Effector memory CD4-positive, alpha-beta T cell (primary cell): ENCODE data around the gene ASXL3.

Experiments used
- DNase-seq, 3 donors: peaks; one replicate each; pipeline ENCODE4 v3.0.0-alpha.2; 2020
- H3K27ac ChIP-seq: 2 replicates; pipeline ENCODE4 v1.7.0; 2013; ENCODE audit warnings: mild to moderate bottlenecking, low read length, moderate library complexity; ENCODE audit not compliant: insufficient read depth, poor library complexity, severe bottlenecking
- H3K27me3 ChIP-seq: replicated peaks from 2 replicates; pipeline ENCODE4 v1.7.0; 2013; ENCODE audit warnings: mild to moderate bottlenecking, low read length; ENCODE audit not compliant: insufficient read depth, control insufficient read depth, poor library complexity, severe bottlenecking
- H3K36me3 ChIP-seq: 2 replicates; pipeline ENCODE4 v1.7.0; 2013; ENCODE audit warnings: mild to moderate bottlenecking, low read length, moderate library complexity; ENCODE audit not compliant: control insufficient read depth, insufficient read depth
- H3K4me1 ChIP-seq: 2 replicates; pipeline ENCODE4 v1.7.0; 2013; ENCODE audit warnings: low read length, mild to moderate bottlenecking; ENCODE audit not compliant: control insufficient read depth, insufficient read depth, poor library complexity, severe bottlenecking
- H3K4me3 ChIP-seq: 2 replicates; pipeline ENCODE4 v1.7.0; 2013; ENCODE audit warnings: low read length, low read depth, mild to moderate bottlenecking; ENCODE audit not compliant: insufficient read depth, poor library complexity, severe bottlenecking
- H3K9me3 ChIP-seq: 2 replicates; pipeline ENCODE4 v1.7.0; 2013; ENCODE audit warnings: mild to moderate bottlenecking, low read length, moderate library complexity; ENCODE audit not compliant: control insufficient read depth

The ASXL3 gene

GRCh38 chr18:33562741-33563140 lies 15.3 kb upstream of the ASXL3 start:
- Histone ChIP-seq H3K36me3 (no peaks in the 10 kb centered on the region), H3K4me3 (no peak overlapping the region), H3K27ac (no peak overlapping the region), H3K27me3 (no peaks in the 10 kb centered on the region), H3K4me1 (no peaks in the 10 kb centered on the region), H3K9me3 (no peaks in the 10 kb centered on the region)
- DNase-seq = no peak

- no peaks in the 10 kb centered on the region for H3K27me3 ChIP-seq
- no peaks in the 10 kb centered on the region for H3K9me3 ChIP-seq
- no peak for DNase-seq
Observed at GRCh38 chr18:33567705-33568104, 10.3 kb upstream of the ASXL3 start.

GRCh38 chr18:33571998-33572787 lies 5.8 kb upstream of the ASXL3 start:
- Histone ChIP-seq H3K4me3 (no peak overlapping the region), H3K36me3 (no peaks in the 10 kb centered on the region), H3K27ac (no peak overlapping the region), H3K9me3 (no peaks in the 10 kb centered on the region), H3K4me1 (no peaks in the 10 kb centered on the region), H3K27me3 (no peaks in the 10 kb centered on the region)
- no peak for DNase-seq

More at GRCh38 chr18:33567705-33568104, 10.3 kb upstream of the ASXL3 start:
- no peaks in the 10 kb centered on the region for H3K4me1 ChIP-seq
- no peaks in the 10 kb centered on the region for H3K36me3 ChIP-seq
- H3K4me3 ChIP-seq = no peak overlapping the region
- no peak overlapping the region for H3K27ac ChIP-seq

- no peaks in the 10 kb centered on the region for H3K36me3 ChIP-seq
- DNase-seq = no peak
- no peaks in the 10 kb centered on the region for H3K27me3 ChIP-seq
- no peak overlapping the region for H3K27ac ChIP-seq
- H3K4me3 ChIP-seq = no peak overlapping the region
- H3K9me3 ChIP-seq = no peaks in the 10 kb centered on the region
- no peaks in the 10 kb centered on the region for H3K4me1 ChIP-seq
Observed at GRCh38 chr18:33573193-33573592, 4.8 kb upstream of the ASXL3 start.

GRCh38 chr18:33575451-33575850 lies 2.6 kb upstream of the ASXL3 start:
- no peaks in the 10 kb centered on the region for H3K27me3 ChIP-seq
- no peaks in the 10 kb centered on the region for H3K36me3 ChIP-seq
- no peak overlapping the region for H3K4me3 ChIP-seq

GRCh38 chr18:33576999-33577646 lies 896 bp upstream of the ASXL3 start:
- Histone ChIP-seq H3K27me3 (no peaks in the 10 kb centered on the region), H3K4me3 (no peak overlapping the region), H3K36me3 (no peaks in the 10 kb centered on the region), H3K4me1 (no peaks in the 10 kb centered on the region), H3K9me3 (no peaks in the 10 kb centered on the region), H3K27ac (no peak overlapping the region)
- no peak for DNase-seq

More at GRCh38 chr18:33575451-33575850, 2.6 kb upstream of the ASXL3 start:
- DNase-seq = no peak
- Histone ChIP-seq H3K27ac (no peak overlapping the region), H3K4me1 (no peaks in the 10 kb centered on the region), H3K9me3 (no peaks in the 10 kb centered on the region)

GRCh38 chr18:33578518-33579348 lies 714 bp downstream of the ASXL3 start:
- Histone ChIP-seq H3K27me3 (no peaks in the 10 kb centered on the region), H3K4me1 (no peaks in the 10 kb centered on the region), H3K9me3 (no peaks in the 10 kb centered on the region), H3K4me3 (no peak overlapping the region), H3K27ac (no peak overlapping the region), H3K36me3 (no peaks in the 10 kb centered on the region)
- no peak for DNase-seq

- Histone ChIP-seq H3K36me3 (no peaks in the 10 kb centered on the region), H3K27ac (no peak overlapping the region), H3K27me3 (no peaks in the 10 kb centered on the region), H3K9me3 (no peaks in the 10 kb centered on the region), H3K4me1 (no peaks in the 10 kb centered on the region), H3K4me3 (no peak overlapping the region)
- no peak for DNase-seq
Observed at GRCh38 chr18:33579349-33580215, 1.6 kb downstream of the ASXL3 start.

GRCh38 chr18:33580546-33580945 lies 2.5 kb downstream of the ASXL3 start:
- Histone ChIP-seq H3K27me3 (no peaks in the 10 kb centered on the region), H3K27ac (no peak overlapping the region), H3K4me1 (no peaks in the 10 kb centered on the region), H3K4me3 (no peak overlapping the region), H3K36me3 (no peaks in the 10 kb centered on the region), H3K9me3 (no peaks in the 10 kb centered on the region)
- DNase-seq = no peak
